Sigmoid colon (tissue), 4 donors: ENCODE measurements around the gene R3HDM1.

Experiments
- CTCF ChIP-seq, 4 experiments: fragments of 450-650 bp in 3 of 4; fragments of 200-600 bp in 1 of 4; IDR thresholded peaks; one replicate each; pipeline ENCODE4 v1.5.1; 2016 to 2019; ENCODE audit warnings: antibody characterized with exemption in 4 of 4, mild to moderate bottlenecking in 3 of 4, moderate library complexity in 2 of 4
- EP300 ChIP-seq, 4 donors: sonication (generic); formaldehyde crosslinking; IDR thresholded peaks; one replicate each; pipeline ENCODE4 v1.6.1; 2017; ENCODE audit warnings: antibody characterized with exemption in 4 of 4
- POLR2A ChIP-seq, 2 donors: fragments of 450-650 bp; IDR thresholded peaks; one replicate each; pipeline ENCODE4 v1.6.1; 2016; ENCODE audit warnings: antibody characterized with exemption in 2 of 2, mild to moderate bottlenecking in 2 of 2, moderate library complexity in 2 of 2
- POLR2AphosphoS5 ChIP-seq, 4 donors: sonication (generic); formaldehyde crosslinking; IDR thresholded peaks; one replicate each; pipeline ENCODE4 v1.6.1; 2017; ENCODE audit warnings: antibody characterized with exemption in 4 of 4

DNA sequence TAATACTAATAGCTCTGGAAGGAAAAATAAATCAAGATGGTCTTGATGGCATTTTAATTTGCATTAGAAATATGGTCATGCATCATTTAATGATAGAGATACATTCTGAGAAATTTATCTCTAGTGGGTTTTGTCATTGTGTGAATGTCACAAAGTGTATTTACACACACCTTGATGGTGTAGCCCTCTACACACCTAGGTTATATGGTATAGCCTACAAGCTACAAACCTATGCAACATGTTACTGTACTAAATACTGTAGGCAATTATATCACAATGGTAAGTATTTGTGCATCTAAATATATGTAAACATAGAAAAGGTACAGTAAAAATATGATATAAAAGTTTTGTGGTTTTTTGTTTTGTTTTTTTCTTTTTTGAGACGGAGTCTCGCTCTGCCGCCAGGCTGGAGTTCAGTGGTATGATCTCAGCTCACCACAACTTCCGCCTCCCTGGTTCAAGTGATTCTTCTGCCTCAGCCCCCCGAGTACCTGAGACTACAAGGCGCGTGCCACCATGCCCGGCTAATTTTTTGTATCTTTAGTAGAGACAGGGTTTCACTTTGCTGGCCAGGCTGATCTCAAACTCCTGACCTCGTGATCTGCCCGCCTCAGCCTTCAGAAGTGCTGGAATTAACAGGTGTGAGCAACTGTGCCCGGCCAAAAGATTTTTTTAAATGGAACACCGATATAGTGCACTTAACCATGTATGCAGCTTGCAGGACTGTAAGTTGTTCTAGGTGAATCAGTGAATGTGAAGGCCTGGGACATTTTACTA is 126.7 kb downstream of the R3HDM1 start:
- TF ChIP-seq CTCF (IDR thresholded peaks at IDR 0.05) (no peak), EP300 (IDR thresholded peaks at IDR 0.05) (no peak), POLR2A (IDR thresholded peaks at IDR 0.05) (no peak), POLR2AphosphoS5 (IDR thresholded peaks at IDR 0.05) (no peak)
